ENCODE data around the gene SERPINI1. TPM values are rescaled to one million over a fixed set of nuclear protein-coding genes. Genes with fewer than 3 reads are reported as not detected.

The SERPINI1 gene
- total and polyA plus RNA-seq, 12 donors: 4.5 to 17.1 (median 10.1) TPM

DNA sequence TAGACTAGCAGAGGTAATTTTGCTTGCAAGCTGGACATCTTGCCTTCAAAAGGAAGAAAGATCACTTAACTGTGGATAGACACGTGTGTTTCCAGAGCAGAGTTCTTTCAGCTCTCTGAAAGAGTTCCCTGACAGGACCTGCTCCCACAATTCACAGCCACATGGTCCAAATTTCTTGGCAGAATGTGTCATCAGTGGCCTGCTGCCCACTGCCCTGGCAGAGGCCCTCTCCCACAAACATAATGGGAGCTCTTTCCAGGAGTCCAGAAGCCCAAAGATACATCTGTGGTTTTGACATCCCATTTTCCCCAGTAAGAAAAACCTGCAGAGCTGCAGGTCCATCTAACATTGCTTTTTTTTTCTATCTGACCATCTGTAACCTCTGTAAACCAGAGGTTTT, 48.3 kb downstream of the SERPINI1 start:
- 32 to 33% methylated on average over 1 of the region's 1 CpG for WGBS, 2 donors
- H3K4me3 ChIP-seq: no peak overlapping the region
- ATAC-seq (peak in 7 of 8 donors; percentile 34 to 81 (median 75)), DNase-seq (peak; percentile 31)
- peaks cover 0 to 31% (median 14%) of the 10 kb centered on the region in 9 donors for H3K4me1 ChIP-seq
- no peaks in the 10 kb centered on the region for H3K36me3 ChIP-seq
- H3K9me3 ChIP-seq: no peaks in the 10 kb centered on the region
- H3K27me3 ChIP-seq: no peaks in the 10 kb centered on the region
- intact Hi-C loops (cut with DNase I): no loop called here
- TF ChIP-seq, protein P1, sequence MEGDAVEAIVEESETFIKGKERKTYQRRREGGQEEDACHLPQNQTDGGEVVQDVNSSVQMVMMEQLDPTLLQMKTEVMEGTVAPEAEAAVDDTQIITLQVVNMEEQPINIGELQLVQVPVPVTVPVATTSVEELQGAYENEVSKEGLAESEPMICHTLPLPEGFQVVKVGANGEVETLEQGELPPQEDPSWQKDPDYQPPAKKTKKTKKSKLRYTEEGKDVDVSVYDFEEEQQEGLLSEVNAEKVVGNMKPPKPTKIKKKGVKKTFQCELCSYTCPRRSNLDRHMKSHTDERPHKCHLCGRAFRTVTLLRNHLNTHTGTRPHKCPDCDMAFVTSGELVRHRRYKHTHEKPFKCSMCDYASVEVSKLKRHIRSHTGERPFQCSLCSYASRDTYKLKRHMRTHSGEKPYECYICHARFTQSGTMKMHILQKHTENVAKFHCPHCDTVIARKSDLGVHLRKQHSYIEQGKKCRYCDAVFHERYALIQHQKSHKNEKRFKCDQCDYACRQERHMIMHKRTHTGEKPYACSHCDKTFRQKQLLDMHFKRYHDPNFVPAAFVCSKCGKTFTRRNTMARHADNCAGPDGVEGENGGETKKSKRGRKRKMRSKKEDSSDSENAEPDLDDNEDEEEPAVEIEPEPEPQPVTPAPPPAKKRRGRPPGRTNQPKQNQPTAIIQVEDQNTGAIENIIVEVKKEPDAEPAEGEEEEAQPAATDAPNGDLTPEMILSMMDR (IDR thresholded peaks at IDR 0.05): no peak
- peak overlapping the region in 5 of 10 donors; percentile 8 to 43 (median 22) for H3K27ac ChIP-seq

DNA sequence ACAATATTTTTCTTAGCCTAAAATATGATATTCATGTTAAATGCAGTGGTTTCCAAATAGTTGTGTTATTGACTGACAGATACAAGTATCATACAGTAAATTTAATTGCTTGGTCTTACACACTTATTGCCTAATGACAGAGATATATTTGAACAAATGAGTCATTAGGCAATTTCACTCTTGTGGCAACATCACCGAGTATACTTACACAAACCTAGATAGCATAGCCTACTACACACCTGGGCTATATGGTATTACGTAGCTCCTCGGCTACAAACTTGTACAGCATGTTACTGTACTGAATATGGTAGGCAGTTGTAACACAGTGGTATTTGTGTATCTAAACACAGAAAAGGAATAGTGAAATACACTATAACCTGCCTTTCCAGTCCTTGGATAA, 50.3 kb downstream of the SERPINI1 start:
- Histone ChIP-seq H3K9me3 (no peaks in the 10 kb centered on the region), H3K27me3 (no peaks in the 10 kb centered on the region), H3K4me1 (peaks cover 0 to 31% (median 14%) of the 10 kb centered on the region in 9 donors), H3K4me3 (no peak overlapping the region), H3K36me3 (no peaks in the 10 kb centered on the region), H3K27ac (no peak overlapping the region)
- TF ChIP-seq, protein P1 (IDR thresholded peaks at IDR 0.05): no peak
- intact Hi-C loops (cut with DNase I): no loop called here
- DNase-seq (no peak), ATAC-seq (no peak)
- 93 to 94% methylated on average over 3 of the region's 3 CpGs for WGBS, 2 donors

DNA sequence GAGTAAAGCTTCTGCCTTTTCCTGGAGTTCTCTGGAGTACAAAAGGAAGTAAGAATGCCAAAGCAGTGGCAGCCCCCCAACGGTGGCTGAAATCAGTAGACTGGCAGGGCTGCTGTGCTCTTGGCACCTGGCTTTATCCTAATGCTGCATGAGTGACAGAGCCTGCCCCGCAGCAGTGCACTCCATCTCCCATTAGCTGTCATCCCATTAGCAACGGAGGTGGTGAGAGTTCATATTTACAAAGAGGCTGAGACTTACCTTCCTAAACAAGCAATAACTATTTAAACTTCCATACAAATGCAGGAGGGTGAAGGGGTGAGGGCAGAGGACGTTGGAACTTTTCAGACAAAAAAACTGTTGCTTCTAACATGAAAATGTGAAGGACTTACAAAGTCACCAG, 51.9 kb downstream of the SERPINI1 start:
- intact Hi-C loops (cut with DNase I): no loop called here
- 38 to 39% methylated on average over 4 of the region's 4 CpGs for WGBS, 2 donors
- no peaks in the 10 kb centered on the region for H3K27me3 ChIP-seq
- ATAC-seq (peak in 1 of 8 donors; percentile 73), DNase-seq (no peak)
- no peak overlapping the region for H3K27ac ChIP-seq
- TF ChIP-seq, protein P1 (IDR thresholded peaks at IDR 0.05): no peak
- no peak overlapping the region for H3K4me3 ChIP-seq
- peaks cover 0 to 31% (median 14%) of the 10 kb centered on the region in 9 donors for H3K4me1 ChIP-seq
- H3K36me3 ChIP-seq: no peaks in the 10 kb centered on the region
- H3K9me3 ChIP-seq: no peaks in the 10 kb centered on the region

DNA sequence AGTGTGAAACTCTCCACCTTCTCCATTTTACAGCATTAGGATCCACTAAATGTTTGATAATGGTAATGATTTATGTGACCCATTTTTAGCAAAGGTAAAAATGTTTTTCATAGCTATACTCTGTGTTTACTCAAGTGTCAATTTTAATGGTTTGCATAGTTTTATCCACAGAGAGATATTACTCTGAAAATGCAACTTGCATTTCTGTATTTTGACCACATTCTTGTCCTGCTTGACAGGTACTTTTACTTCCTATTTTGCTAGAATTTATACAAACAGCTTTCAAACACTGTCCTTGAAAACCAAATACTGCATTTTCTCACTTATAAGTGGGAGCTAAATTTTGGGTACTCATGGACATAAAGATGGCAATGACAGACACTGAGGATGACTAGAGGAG, 62.9 kb downstream of the SERPINI1 start:
- DNase-seq (no peak), ATAC-seq (no peak)
- H3K4me3 ChIP-seq: no peak overlapping the region
- H3K9me3 ChIP-seq: peaks cover 0 to 5% (median 0%) of the 10 kb centered on the region in 11 donors
- H3K27me3 ChIP-seq: no peaks in the 10 kb centered on the region
- peaks cover 0 to 10% (median 0%) of the 10 kb centered on the region in 9 donors for H3K36me3 ChIP-seq
- no peak overlapping the region for H3K27ac ChIP-seq
- no peaks in the 10 kb centered on the region for H3K4me1 ChIP-seq
- intact Hi-C loops (cut with DNase I): no loop called here
- TF ChIP-seq, protein P1 (IDR thresholded peaks at IDR 0.05): no peak

Measured in heart right ventricle (tissue), 16 donors.